Astrocyte (in vitro differentiated cells and primary cell): Measurements from ENCODE around the gene ADCY3.

Experiments
- EZH2 ChIP-seq: IDR thresholded peaks from 2 replicates; pipeline ENCODE4 v1.6.1; 2012; ENCODE audit warnings: mild to moderate bottlenecking, low read length, inconsistent platforms; ENCODE audit not compliant: insufficient read depth
- TF ChIP-seq, protein P1 (sequence below): IDR thresholded peaks from 2 replicates; pipeline ENCODE4 v1.5.1; 2011; ENCODE audit warnings: low read depth, mild to moderate bottlenecking, inconsistent platforms, low read length, moderate library complexity; ENCODE audit not compliant: insufficient read depth

DNA sequence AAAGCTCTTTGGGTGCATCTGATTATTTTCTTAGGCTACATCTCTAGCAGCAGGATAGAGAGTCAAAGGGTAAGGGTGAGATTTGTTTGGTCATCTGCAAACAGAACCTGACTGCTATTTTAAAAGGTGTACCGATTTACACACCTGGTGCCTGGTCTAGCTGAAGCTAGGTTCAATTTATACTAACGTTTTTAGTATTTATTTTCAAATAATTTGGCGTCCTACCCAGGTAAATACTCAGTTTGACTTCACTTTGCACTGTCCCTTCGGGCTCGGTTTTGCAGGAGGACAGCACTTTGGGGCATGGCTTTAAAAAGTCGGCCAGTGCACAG, 127.5 kb downstream of the ADCY3 start:
- TF ChIP-seq, protein P1, sequence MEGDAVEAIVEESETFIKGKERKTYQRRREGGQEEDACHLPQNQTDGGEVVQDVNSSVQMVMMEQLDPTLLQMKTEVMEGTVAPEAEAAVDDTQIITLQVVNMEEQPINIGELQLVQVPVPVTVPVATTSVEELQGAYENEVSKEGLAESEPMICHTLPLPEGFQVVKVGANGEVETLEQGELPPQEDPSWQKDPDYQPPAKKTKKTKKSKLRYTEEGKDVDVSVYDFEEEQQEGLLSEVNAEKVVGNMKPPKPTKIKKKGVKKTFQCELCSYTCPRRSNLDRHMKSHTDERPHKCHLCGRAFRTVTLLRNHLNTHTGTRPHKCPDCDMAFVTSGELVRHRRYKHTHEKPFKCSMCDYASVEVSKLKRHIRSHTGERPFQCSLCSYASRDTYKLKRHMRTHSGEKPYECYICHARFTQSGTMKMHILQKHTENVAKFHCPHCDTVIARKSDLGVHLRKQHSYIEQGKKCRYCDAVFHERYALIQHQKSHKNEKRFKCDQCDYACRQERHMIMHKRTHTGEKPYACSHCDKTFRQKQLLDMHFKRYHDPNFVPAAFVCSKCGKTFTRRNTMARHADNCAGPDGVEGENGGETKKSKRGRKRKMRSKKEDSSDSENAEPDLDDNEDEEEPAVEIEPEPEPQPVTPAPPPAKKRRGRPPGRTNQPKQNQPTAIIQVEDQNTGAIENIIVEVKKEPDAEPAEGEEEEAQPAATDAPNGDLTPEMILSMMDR: no peak
- no peak for TF ChIP-seq EZH2
